HTERT RPE-1 (cell line): ENCODE data around the gene NCKAP5L.
"Not testable (repeated sequence)": the region's sequence is repeated elsewhere in the genome, so short reads cannot be mapped to it uniquely, and the experiment has no call there.

Experiments used
- in situ Hi-C: fragments of 300-500 bp; cut with MboI; formaldehyde crosslinking; loops from 4 replicates; pipeline ENCODE4 v1.14.3; 2020; ENCODE audit warnings: low sequenced_read_pairs

Gene NCKAP5L

GRCh38 chr12:49828133-49829091 is at the start of gene NCKAP5L:
NCKAP5L (minus strand) TSS chr12:49828413; CDS start chr12:49804044, 24,369 bp downstream.
- in situ Hi-C loops: no loop called here

- in situ Hi-C loops: no loop called here
Observed at GRCh38 chr12:49877066-49877465, 48.9 kb upstream of the NCKAP5L start.

- in situ Hi-C loops: no loop called here
Observed at GRCh38 chr12:49876070-49876469, 47.9 kb upstream of the NCKAP5L start.

DNA sequence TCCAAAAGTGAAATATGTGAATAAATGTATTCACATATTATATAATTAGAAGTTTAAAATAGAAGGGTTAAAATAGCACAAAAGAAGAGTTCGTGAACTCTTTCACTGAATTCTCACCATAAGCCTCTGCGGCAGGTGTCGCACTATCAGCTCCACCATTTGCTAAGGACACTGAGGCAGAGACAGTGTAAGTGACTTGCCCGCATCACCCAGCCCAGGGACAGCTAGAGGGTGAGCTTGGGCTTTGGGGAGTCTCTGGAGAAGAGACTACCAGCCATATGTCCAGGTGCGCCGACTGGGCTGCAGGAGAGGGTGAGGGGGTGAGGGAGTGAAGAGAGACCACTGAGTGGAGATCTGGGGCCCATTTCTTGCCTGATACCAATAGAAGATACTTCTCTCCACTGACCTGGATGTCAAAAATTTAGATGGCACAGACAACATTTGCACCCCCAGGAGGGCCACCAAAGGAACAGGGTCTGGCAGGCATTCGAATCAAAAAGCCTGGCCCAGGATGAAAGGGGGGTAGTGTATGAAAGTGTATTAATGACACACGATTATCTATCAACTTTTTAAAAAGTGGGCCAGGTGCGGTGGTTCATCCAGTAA is 47.0 kb upstream of the NCKAP5L start:
- in situ Hi-C loops: no loop called here

DNA sequence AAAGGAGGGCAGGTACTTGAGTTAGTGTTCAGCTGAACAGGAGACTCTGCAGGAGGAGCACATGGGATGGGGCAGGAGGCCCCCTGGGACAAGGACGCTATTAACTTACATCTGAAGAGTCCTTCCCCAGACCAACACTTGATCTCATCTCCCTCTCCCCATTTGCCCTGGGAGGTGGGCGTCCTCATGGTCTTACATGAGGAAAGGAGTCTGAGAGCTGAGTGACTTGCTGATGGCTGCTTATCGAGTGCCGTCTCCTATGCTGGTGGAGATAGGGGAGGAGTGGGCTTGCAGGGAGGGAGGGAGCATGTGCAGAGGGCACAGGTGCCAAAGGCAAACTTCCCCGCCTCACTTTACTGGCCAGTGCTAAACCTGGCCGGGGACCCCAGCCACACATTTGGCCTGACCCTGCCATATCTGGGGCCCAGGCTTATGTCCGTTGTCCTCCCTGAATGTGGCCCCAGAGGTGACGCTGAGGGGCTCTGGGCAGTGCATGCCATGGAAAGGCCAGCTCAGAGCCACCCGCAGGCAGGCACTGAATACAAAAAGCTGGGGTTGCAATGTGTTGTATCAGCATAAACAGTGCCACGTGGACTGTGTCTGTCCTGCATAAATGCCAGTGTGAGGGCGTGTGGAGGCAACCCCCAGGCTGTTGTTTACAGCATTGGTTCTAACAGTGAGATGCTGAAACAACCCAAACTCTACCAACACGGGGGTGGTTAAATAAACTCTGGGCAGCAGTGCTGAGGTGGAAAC is 46.1 kb upstream of the NCKAP5L start:
- in situ Hi-C loops: no loop called here

- in situ Hi-C loops: no loop called here
Observed at GRCh38 chr12:49873361-49873934, 45.2 kb upstream of the NCKAP5L start.

DNA sequence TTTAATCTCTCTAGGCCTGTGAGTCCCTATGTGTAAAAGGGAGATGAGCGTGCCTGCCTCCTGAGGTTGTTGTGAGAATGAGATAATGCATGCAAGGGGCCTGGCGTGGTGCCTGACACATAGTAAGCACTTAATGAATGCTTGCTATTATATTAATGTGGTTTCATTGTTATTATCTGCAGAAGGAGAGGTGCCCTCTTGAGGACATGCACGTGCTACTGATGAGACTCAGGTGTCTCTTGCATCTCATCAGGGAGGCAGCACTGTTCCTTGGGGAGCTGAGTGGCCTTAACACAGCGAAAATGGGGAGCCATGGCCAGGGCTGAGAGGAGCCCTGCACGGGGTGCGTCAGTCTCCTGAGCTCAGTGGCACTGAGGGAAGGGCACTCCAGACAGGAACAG is 44.6 kb upstream of the NCKAP5L start:
- in situ Hi-C loops: no loop called here

DNA sequence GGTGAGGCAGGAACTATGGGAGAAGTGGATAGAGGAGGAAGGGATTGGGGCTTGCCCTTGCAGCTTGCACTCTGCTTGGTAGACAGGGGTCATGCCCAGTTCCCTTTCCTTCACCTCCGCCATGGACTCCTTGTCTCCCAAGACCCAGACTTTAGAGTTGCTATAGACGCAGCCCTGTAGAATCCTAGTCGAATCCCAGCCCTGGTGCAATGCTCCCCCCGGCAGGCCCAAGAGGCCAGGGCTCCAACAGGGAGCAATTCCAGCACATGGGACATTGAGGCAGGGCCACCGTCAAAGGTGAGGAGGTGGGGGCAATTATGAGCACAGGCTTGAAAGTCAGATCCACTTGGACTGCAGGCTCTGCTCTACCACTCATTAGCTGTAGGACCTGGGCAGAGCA is 44.2 kb upstream of the NCKAP5L start:
- in situ Hi-C loops: no loop called here

DNA sequence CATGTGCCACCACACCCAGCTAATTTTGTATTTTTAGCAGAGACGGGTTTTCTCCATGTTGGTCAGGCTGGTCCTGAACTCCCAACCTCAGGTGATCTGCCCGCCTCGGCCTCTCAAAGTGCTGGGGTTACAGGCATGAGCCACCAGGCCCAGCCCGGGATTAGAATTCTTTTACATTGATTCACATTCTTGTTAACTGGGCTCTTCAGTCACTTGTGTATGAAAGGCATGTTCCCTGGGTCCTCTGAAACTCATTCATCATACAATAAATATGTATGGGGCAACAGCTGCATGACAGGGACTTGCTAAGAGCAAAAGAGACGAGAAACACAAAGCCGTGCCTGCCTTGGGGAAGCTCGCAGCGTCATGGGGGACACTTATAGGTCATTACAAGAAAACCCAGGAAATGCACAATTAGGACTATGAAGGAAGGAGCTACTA is 43.6 kb upstream of the NCKAP5L start:
- in situ Hi-C loops: not testable (repeated sequence)

DNA sequence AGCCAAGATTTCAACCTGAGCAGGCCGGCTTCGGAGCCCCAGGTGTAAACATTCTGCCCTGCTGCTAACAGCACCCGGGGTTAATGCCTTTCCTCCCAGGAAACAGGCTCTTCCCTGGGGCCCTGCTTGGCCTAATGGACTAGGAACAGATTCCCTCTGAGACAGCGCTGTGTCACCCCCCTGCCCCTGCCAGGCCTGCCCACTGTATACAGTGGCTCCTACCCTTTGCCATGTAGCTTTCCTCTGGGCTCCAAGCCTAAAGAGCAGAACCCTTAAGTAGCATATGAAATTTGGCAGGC is 43.0 kb upstream of the NCKAP5L start:
- in situ Hi-C loops: no loop called here

- in situ Hi-C loops: no loop called here
Observed at GRCh38 chr12:49870501-49871262, 42.5 kb upstream of the NCKAP5L start.

GRCh38 chr12:49869816-49870500 is 41.7 kb upstream of the NCKAP5L start:
- in situ Hi-C loops: no loop called here

- in situ Hi-C loops: no loop called here
Observed at GRCh38 chr12:49868952-49869815, 41.0 kb upstream of the NCKAP5L start.

DNA sequence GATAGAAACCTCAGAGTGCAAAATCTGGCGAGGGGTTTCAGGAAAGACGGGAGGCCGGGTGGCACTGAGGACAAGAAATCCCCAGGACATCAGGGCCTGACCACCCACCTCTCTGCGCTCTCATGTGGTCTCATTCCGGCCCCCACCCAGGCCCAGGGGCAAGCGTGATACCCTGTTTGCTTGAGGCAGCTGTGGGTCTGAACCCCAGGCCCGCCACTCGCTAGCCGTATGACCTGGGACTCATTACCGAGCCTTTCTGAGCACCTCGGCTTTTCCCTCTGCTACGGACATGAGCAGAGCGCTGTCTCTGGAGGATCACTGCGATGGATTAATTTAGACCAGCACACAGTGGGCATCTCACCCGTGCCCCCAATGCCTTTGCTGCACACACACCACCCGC is 40.2 kb upstream of the NCKAP5L start:
- in situ Hi-C loops: no loop called here

DNA sequence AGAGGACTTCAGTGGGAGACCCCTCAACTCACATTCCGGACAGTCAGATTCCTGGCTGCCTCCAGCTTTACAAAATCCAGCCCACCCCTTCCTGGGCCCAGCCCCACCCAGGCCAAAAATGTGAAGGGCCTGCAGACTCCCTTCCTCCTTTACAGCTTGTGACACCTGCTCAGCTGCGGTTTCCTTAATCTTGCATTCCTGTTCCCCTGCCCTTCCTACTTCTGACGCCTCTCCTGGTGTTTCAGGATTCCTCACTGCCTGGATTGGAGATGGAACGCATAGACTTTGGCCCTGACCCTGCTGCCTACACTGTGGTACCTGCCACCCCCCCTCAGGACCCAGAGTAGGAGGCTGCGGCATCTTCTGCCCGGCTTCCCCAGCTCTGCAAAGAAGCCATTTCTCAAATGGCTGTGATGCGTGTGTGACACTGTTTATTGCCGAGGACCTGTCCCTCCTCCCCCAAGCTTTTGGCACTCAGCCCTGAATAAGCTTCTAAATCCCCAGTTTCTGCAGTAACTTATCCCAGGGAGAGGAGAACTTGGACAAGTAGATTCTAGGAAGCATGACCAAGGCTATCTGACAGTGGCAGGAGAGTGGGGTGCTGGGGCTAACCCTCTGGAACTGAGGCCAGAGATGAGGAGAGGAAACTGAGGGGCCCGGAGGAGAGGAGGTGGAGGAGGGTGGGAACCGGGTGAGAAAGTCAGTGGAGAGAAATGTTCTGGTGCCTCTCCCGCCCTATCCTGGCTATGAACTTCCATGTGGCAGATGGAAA is 39.5 kb upstream of the NCKAP5L start:
- in situ Hi-C loops: no loop called here

GRCh38 chr12:49866859-49867569 is 38.8 kb upstream of the NCKAP5L start:
- in situ Hi-C loops: no loop called here

GRCh38 chr12:49865782-49866135 is 37.5 kb upstream of the NCKAP5L start:
- in situ Hi-C loops: no loop called here
